HG02610 (cell line): ENCODE results near the gene ZNF438.

Experiments
- ATAC-seq: cut with Tn5 transposase; IDR thresholded peaks from one replicate; pipeline ENCODE4 v1.9.1; 2021; ENCODE audit warnings: mild to moderate bottlenecking, moderate library complexity; ENCODE audit not compliant: unreplicated experiment

Gene ZNF438

GRCh38 chr10:30832749-30833627, 198.7 kb downstream of the ZNF438 start:
- ATAC-seq = no peak

DNA sequence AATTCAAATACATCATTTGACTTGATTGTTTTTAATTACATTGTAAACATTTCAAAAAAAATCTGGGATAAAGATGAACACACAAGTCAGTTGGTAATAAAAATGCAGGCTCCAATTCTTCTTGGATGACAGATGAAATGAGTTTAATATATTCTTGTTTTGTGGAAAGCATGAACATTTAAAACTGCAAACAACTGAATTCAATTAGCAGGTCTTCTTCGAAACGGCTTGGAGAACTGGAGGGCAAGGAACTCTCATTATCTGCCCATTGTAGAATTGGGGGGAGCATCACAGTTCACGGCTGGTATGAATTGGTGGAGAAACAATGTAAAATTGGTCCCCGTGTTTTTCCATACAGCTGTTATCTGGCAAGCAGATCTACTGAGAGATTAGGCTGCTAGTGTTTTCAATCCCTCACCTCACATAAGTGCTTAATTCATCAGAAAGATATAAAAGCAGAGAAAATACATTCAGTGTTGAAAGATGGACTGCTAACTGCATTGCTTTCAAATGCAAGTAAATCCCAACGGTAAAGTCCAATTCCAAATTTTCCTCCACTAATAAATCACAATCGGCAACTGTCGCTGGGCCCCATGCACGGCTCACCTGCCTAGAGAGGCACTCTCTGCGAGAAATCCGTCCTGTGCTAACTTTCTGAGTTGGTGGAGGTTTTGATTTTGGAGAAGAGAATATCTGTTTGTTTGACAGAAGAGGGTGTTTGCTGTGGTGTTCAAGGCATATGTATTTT, 199.5 kb downstream of the ZNF438 start:
- ATAC-seq = no peak

DNA sequence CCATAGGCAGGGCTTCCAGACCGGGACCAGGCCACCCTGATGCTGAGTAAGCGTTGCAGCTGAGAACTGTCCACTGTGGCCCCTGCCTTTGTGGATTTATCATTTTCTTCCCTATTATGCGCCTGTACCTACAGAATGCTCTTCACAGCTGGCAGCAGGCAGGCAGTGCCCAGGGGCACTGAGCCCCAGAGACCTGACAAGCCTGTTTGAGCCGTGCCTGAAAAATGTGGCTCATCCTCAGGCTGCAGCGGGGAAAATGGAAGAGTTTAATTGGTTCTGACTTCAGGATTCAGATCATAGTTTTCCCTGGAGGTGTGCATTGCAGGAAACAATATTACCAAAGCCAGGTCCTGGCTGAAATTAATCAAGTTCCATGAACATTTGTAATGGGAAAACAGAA, 200.2 kb downstream of the ZNF438 start:
- ATAC-seq = no peak

DNA sequence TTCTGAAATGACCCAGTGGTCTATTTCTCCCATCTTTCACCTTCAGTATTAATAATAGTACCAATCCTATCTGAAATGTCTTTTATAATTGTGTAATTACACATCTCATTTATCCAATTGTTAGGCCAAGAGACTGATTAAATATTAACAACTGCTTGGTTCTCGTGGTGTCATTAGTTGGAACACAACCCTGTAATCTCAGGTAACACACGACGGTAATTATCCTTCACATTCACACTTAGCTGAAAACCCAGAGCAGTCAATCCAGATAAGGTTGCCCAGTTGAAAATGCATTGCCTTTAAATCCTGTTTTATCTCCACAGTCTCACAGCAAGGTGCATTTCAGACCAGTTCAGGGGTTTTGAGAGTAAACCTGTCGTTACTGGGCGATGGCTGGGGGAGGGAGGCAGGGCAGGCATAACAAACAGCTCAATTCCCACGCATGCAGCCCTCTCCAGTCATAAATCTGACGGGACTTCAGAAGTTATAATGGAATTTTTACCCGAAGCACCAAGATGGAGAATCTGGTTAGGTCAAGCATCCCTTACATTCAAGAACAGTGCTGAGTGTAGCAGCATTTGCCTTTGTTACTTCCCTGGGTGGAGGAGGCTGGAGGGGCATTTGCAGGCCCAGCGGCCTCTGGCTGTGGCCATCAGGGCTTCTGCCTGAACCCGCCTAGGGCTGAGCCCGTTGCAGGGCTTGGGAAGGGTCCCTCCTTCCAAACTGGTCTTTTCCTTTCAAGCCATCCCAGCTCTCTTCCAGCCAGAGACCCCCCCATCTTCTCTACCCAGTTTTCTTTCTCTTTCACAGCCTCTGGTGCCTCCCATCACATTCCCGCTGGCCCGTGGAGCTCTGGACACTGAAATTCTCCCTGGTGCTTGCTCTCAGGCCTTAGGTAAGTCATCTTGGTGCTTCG, 201.1 kb downstream of the ZNF438 start:
- ATAC-seq = no peak

GRCh38 chr10:30829901-30830300, 201.8 kb downstream of the ZNF438 start:
- no peak for ATAC-seq

DNA sequence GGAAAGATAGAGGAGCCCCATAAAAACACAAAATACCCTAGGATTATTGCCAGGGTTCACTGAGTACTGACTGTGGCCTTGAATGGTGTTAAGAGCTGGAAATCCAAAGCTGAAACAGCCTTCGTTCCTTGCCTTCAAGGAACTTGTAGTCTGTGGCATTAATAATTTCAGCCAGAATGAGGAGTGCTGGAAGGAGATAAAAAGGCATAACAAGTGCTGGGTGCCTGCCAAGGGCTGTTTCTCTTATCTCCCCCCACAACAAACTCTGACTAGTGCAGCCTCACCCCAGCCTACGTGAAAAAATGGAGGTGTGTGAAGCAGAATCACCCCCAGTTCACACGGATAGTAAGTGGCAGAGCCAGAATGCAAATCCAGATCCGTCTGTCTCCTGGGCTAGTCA, 203.0 kb downstream of the ZNF438 start:
- ATAC-seq = no peak

DNA sequence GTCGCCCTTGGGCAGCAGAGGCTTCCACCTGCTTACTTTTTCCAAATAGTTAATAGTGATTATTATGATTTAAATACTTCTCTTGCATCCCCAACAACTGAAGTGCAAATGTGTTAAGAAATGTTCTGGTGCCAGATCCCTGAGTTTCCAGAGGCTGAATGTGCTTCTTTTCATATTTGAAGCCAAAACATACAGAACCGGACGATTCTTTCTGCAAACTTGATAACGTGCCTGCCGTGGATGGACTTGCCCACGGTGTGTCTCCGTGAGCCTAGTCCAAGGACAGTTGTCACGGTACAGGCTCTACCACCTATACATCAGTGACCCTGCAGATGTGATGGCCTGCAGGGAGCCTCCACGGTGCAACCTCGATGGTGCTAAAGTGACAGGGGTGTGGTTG, 203.5 kb downstream of the ZNF438 start:
- ATAC-seq = no peak

DNA sequence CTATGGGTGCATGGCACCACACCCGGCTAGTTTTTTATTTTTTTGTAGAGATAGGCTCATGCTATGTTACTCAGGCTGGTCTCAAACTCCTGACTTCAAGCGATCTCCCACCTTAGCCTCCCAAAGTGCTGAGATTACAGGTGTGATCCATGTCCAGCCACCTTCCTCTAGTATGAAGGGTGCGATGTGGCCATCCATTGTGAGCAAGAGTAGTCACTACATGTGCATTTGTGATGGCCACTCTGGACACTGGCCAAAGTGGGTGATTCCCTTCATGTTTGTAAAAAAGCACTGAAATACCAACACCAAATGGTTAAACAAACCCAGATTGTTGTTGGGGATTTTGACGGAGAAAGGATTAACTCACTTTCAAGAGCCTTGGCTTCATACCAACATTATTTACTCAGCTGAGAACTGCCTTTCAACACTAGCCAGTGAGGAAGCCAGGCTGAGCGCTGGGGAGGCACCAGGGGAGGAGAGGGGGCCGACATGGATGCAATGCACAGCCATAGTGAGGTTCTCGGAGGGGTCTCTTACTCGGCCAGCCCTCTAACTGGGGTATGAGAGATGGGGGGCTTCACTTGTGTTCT, 204.0 kb downstream of the ZNF438 start:
- ATAC-seq = no peak

GRCh38 chr10:30826679-30827078, 205.0 kb downstream of the ZNF438 start:
- ATAC-seq = no peak

- no peak for ATAC-seq
Measured at GRCh38 chr10:30825495-30825894, 206.2 kb downstream of the ZNF438 start.

GRCh38 chr10:30825022-30825421, 206.6 kb downstream of the ZNF438 start:
- ATAC-seq = no peak

- no peak for ATAC-seq
Measured at GRCh38 chr10:30823651-30824050, 208.0 kb downstream of the ZNF438 start.

GRCh38 chr10:30822693-30823465, 208.8 kb downstream of the ZNF438 start:
- ATAC-seq = no peak

- no peak for ATAC-seq
Measured at GRCh38 chr10:30821994-30822692, 209.5 kb downstream of the ZNF438 start.

- no peak for ATAC-seq
Measured at GRCh38 chr10:30821261-30821993, 210.2 kb downstream of the ZNF438 start.

GRCh38 chr10:30820261-30820991, 211.2 kb downstream of the ZNF438 start:
- ATAC-seq = no peak

GRCh38 chr10:30819341-30820181, 212.1 kb downstream of the ZNF438 start:
- ATAC-seq = no peak
